Activated CD4-positive, alpha-beta T cell treated with anti-CD3 and anti-CD28 coated beads, Interleukin-10, Interleukin-2, amounts not matched to agents 100 ng/mL and 50 ng/mL, durations not matched to agents 16 hours and 8 hours (primary cell): Measurements from ENCODE around the gene SV2C.
"Not testable (repeated sequence)": the region's sequence is repeated elsewhere in the genome, so short reads cannot be mapped to it uniquely, and the experiment has no call there.

Source experiments
- DNase-seq: peaks from one replicate; pipeline ENCODE4 v3.0.0-alpha.2; 2020

SV2C gene

DNA sequence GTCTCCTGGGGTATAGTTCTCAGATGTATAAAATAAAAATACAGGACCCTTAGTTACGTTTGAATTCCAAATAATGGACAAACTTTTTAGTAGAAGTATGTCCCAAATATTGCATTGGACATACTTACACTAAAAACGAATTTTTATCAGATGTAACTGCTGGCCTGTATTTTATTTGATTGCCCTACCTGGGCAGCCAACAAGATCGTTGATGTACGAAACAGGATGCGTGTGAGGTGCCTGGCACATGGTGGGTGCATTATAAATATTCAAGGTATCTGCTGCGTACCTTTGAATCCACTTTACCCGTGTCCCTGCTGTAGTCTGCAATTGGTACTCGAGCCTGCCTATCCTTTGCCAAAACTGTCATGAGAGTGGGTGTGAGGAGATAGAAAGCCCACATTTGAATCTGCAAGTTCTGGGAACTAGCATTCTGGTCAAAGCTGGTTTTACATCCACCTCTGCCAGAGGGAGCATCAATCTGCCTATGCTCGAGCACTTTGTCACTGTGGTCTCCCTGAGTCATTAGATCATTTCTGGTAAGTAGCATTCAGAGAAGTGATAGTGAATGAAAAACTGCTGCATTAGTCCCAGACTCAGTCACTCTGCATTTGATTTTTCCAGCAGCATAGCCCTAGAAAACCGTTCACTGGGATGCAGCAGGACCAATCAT lies 186.2 kb downstream of the SV2C start:
- DNase-seq = peak; percentile 91

DNA sequence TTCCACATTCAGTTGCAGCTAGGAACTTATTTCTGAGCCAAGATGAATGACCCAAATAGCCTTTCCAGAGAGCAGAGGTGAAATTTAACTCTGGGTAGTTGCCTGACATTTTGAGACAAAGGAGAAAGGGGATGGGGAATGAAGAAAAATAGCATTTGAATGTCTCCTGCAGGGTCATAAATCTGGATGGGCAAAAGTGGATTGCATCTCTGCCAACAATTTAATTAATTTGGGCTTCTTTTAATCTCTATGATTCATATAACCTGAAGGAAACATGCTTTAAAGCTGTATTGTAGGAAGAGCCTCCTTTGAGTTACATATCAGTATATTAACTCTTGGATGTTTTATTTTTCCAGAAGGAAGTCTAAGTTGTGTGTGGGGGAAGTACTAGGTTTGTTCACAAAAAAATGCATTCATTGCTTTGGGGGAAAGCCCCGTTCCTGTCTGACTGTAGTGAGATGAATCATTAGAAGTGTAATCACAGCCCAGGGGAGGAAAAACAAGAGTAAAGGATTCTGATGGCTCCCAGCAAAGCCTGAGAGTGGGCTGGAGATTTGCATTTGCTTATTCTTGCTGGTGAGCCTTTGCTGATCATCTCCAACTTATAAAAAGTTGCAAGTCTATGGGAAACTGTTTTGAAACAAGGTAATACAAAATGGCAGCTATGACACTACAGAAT lies 186.9 kb downstream of the SV2C start:
- DNase-seq = peak; percentile 85

DNA sequence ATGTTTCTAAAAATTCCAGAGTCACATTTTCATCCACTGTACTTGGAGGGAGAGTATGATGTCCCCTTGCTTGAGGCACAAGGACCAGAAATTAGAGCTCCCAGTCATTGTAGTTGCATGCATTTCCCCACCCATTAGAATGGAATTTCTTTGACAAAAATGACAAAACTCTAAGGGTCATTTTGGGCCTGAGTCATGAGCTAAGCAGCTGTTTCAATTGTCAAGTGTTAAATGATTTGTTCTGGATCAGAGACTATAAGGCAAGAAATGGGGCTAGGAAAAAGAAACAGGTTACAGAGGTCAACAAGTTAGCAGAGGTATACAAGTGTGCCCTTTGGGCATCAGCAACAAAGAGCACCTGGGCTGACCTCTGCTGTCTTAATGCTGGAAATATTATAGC lies 188.7 kb downstream of the SV2C start:
- DNase-seq = no peak

DNA sequence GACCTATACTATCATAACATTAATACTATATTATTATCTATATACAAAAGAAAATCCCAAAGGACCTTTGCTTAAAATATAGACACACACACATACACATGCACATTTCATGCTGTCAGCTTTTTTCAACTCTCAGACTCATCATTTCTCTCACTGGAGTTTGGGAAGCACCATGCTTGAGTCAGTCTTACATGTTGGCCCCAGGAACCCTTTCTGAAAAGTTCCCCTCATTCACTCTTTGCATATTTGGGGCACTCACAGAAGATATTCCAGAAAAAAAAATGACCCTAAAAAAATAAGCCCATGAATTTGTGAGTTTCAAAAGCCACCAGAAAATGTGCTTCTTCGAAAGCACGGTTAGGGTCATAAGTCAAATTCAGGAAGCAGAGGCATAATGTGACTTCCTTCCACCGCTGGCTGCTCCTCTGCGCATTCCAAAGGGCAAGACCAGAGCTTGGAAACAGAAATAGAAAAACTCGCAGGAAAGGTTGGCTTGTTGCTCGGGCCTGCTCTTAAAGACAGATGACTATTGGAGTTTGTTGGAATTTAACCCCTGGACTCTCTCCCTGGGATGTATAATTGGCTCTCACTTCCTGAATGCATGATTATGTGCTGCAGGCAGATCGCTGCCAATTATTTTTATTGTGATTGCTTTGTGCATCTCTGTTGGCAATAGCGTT lies 190.2 kb downstream of the SV2C start:
- DNase-seq = no peak

DNA sequence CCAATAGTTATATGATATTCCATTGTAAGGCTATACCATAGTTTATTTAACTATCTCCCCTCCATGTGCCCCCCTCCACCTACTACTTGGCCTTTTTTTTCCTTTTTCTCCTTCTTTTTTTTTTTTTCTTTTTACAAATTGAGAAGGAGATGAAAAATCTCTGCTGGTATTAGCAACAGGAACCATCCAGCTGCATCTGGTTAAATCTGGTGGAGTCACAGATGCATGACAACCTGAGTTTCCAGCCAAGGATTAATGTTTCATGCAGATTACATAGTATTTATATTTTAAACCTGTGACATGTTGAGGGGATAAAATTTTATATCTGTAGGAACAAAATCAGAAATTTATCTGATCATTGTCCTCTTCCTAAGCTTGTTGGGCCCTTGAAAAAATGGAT lies 191.4 kb downstream of the SV2C start:
- DNase-seq = no peak

DNA sequence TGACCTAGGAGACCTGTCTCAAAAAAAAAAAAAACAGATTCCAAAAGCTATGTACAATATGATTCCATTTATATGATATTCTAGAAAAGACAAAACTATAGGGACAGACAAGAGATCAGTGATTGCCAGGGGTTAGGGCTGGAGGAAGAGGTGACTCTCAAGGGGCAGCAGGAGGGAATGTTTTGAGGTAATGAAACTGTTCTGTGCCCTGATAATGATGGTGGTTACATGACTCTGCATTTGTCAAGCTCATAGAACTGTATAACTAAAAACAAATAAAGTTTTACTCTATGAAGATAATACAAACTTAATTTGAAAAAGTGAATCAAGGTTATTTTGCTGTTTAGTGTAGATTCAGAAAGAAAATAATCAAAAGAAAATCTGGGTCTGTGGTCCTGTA lies 194.6 kb downstream of the SV2C start:
- DNase-seq = no peak

DNA sequence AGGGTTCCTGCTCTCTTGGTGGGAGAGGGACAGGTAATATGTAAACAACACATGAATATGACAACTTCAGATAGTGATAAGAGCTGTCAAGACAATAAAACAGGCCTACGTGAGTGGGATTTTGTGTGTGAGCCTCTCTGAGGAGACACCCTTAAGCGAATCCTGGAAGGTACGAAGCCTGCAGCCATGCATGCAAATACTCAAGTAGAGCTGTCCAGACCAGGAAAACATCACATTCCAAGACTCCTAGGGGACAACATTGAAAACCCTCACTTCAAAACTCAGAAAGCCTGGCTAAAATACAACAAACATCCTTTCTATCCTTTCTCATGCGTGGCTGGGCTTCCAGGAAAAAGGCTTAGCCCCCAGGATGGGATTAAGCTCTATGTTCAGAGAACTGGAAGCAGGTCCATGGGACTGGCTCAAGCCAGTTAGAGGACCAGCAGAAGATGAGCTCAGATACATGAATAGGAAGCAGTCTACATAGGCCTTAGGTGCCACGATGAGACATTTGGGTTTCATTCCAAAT lies 195.1 kb downstream of the SV2C start:
- no peak for DNase-seq

DNA sequence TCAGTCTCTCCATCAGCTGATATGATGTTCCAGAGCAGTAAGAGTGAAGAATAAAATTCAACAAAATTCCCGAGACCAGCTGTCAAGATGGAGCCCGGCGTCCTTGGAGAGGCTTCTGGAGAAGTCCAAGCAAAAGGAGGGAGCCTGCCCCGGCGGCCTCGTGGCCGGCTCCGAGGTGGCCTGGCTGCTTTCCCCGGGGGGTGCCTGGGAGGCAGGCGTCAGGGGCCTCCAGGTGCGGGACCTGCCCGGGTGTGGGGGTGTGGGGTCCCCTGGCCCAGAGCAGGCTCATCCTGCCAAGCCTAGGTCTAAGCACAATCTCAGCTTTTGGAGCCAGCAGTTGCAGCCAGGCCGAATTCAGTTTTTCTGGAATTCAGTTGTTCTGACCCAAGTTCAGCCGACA lies 197.3 kb downstream of the SV2C start:
- DNase-seq = no peak

DNA sequence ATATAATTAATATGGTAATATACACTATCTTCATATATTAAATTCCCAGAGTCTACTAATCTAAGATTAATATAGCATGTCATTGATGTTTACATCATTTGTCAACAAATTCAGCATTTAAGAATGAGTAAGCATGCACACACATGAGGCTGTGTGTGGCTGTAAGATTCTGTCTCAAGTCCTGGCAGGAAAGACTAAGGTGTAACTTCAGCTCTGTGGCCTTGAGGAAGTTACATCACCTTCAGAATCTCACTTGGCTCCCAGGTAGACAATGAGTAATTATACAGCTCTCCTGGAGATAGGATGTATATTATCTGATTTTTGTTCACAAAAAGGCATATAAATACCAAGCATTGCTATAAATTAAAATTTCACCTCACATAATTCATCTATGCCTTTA lies 200.5 kb downstream of the SV2C start:
- peak; percentile 8 for DNase-seq

DNA sequence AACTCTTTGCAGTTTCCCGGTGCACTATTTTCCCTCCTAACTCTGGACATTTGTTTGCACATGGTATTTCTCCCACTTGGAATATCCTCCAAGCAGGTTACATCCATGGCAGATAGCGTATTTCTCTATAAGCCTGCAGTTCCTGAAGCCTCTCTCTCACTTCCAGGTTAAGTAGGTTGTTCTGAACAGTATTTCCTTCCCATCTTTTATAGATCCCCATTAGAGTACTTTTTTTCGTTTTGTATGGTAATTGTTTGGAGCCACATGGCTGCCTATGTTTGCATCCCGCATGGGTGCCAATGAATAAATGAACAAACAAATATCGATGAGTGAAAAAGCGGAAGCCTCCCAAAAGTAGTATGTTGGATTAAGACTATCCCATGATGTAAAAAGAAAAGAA lies 206.5 kb downstream of the SV2C start:
- no peak for DNase-seq

DNA sequence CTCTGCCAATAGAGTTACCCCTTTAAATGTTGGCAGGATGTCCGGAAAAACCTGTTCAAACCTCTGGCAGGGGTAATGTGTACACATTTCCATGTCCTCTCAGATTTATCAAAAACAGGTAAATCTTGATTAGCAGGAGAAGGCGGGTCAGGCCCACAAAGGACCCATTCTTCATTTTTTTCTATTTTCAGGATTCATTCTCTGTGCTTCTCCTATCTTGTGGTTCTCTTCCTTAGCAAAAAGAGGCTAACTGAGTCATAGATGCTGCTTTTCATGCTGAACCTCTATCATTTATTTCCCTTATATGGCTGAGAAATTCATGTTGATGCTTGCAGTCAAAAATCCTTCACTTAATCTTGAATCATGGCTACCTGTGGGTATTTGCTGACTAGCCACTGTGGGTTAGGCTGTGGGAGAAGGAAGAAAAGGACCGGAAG lies 207.2 kb downstream of the SV2C start:
- no peak for DNase-seq

DNA sequence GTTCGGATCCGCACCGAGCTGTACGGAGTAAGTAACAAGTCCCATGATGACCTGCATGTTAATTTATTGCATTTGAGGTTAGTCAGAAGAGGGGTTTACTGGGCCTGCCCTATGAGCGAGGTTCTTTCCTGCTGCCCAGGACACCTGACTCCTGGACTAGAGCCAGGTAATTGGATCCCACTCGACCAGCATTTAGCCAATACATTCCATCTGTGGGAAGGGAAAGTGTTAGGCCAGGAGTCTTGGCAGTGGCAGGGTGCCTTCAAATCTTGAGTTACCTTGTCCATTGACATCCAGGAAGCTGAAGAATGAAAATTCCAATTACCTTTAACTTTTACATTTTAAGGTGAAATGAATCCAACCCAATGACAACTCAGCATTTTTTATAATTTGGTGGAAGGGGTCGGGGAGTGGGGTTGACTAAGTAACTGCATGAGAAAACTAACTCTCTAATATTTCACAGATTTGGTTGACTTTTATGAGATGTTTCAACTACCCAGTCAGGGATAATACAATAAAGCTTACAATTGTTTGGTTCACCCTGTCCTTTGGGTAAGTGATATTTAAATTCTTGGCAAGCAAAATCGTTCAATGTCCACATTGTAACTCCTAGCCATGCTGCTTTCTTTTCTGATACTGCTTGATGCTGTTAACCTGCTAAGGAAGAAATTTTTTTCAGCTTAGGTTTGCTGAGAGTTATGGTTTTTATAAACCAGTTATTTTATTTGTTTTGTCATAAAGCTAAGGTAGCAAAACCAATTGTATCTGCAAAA lies 208.3 kb downstream of the SV2C start:
- DNase-seq = no peak

DNA sequence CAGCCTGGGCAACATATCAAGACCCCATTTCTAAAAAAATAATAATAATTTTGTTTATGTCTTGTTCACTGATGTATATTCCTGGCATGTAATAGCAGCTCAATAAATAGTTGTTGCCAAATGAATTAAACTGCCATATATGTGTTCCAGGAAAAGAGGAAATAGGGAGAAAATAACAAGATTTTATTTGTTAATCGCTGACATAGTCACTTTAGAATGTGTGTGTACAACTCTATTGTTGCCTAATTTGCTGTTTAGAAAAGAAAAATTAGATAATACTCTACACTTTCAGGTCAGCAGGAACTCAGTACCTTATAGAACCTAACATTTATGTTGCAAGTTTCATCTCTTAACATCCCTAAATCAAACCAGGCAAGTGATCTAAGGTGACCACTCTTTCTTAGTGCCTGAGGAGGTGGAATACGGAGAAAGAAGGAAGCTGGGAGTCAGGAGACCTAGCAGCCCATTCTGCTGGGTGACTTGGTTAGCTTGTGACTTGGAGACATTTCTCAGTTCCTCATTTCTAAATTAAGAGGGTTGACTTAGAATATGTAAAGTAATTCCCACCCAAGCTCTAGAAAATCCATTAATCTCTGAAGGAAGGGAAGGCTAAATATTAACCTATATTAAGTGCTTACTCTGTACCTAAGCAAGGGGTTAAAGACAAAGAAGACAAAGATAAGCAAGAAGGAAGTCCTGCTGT lies 209.6 kb downstream of the SV2C start:
- DNase-seq = no peak

DNA sequence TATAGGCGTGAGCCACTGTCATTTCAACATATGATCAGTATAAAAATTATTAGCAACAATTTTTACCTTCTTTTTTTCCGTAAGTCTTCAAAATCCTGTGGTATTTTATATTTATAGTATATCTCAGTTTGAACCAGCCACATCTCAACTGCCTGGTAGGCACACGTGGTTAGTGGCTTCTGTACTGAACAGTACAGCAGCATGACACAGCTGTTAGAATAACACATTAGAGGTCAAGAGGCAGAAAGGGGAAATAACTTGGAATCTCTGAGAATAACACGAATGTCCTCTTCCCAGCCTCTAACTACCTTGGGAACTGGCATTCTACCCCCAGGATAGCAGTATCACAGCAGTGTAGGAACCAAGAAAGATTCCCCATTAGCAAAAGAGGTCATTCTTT lies 211.4 kb downstream of the SV2C start:
- DNase-seq = no peak

DNA sequence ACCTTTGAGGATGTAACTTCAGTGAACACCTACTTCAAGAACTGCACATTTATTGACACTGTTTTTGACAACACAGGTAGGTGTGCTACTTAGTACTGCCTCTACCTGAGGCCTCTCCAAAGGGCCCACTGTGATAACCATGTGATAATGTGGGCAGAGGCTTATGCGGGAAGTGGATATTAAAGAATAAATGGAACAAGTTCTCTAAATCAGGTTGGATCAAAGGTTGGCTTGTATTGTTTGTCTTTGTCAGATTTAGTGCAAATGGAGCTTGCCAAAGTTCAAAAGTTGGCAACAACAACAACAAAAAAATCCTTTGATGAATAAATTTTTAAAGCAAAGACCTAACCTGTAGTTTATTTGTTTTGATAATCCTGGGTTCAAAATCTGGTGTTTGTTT lies 215.7 kb downstream of the SV2C start:
- no peak for DNase-seq

DNA sequence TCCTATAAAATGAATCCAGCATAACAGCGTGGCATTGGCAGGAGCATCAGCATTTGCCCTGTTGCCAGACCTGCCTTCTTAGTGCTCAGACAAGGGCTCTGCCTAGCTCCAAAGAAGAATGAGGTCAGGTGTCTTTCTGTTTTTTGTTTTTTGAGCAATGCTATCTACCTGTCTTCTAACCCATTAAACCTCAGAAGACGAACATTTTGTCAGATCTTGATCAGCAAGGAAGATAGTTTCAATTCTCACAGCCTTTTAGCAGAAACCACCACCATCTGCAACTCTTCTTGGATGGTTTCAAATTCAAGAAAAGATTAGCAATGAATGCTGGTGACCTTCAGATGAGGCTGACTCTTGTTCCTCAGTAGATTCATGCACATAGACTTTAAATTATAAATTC lies 216.4 kb downstream of the SV2C start:
- peak; percentile 2 for DNase-seq

DNA sequence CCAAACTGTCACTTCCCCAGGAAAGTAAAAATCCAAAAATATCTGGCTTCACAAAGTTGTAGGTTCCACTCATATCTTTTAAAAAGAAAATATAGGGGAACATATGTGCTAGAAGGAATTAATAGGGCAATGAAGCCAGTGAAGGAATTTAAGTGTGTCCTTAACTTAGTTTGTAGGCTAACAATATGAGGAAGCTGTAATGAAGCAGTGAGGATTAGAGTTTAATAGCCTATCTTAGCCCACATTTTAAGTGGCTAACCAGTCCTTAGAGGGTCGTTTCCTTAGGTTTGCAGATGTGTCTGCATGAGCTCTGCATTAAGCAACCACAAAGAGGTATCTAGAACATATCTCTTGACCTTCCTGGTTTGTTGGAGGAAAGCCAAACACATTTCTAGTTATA lies 218.7 kb downstream of the SV2C start:
- DNase-seq = not testable (repeated sequence)

DNA sequence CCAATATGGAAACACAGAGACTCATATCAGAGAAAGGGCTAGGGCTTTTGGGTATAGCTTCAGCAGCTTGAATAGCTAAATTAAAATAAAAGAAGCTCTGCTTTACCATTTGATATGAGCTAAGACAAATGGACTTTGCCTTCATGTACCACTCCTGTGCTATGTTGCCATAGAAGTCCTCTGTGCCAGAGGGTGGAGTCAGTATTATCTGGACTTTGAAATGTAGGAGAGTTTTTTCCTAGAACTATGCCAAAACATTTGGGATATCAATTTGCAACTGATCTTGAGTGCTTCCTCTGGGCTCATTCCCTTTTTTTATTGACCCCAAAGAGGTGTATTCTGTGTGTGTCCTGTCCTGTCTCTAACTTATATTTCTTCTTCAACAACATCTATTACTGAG lies 219.5 kb downstream of the SV2C start:
- DNase-seq = not testable (repeated sequence)

DNA sequence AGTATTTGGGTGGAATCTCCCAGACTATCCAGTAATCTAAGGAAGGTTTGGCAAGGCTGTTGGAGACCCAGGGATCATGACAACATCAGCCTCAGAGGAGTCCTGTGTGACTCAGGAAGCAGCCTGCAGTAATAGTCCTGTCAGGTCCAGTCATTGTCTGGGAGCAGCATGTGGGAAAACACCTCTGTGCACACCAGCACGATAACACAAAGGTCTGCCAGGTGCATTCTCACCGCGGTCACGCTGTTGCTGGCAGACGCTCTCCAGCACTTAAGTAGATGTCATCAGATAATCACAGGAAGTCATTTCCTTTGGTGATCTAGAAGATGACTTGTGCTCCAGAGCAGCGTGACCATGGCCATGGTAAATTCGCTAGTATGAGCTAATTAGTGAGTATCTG lies 220.7 kb downstream of the SV2C start:
- peak; percentile 40 for DNase-seq

DNA sequence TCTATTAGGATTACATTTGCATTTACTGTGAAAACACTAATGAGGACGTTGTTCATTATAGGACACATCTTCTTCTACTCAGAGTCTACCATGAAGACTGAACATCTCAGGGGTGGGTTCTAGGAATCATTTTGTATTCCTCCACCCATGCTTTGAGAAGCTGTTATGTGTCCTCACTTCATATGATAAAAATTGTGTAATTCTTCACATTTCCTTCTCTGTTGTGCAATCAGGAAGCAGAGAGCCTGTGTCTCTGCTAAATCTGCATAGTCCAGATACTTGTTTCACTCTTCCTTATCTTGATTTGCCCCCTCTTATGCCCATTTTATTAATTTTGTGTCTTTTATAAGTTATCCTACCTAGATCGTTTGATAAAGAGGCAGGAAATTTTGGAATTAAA lies 222.1 kb downstream of the SV2C start:
- no peak for DNase-seq

DNA sequence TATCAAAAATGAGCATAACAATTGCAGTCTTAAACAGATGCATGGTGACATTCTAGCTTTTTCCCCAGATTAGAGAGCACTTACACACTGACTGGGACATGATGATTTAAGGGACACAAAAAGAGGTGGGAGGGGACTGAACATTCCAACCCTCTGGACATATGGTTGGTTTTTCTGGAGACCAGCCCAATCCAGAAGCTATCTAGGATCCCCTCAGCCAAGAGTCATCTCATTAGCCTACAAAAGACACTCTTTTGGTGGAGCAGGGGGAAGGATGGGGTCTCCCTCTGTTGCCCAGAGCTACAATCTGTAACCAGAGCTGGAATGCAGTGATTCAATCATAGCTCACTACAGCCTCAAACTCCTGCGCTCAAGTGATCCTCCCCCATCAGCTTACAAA lies 222.6 kb downstream of the SV2C start:
- DNase-seq = no peak

DNA sequence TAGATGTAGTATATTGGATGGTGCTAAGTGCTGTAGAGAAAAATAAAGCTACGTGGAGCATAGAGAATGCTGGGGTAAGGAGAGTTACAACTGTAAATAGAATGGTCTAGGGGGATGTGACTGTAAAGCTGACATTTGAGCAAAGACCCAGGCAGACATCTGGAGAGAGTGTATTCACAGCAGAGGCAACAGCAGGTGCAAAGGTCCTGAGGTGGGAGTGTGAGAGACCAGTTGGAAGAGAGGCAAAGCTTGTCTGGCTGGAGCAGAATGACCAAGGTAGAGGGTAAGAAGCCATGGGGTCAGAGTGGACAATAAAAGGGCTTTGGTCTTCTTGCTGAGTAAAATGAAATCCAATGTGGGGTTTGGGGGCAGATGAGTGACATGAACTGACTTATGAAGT lies 227.0 kb downstream of the SV2C start:
- DNase-seq = no peak

DNA sequence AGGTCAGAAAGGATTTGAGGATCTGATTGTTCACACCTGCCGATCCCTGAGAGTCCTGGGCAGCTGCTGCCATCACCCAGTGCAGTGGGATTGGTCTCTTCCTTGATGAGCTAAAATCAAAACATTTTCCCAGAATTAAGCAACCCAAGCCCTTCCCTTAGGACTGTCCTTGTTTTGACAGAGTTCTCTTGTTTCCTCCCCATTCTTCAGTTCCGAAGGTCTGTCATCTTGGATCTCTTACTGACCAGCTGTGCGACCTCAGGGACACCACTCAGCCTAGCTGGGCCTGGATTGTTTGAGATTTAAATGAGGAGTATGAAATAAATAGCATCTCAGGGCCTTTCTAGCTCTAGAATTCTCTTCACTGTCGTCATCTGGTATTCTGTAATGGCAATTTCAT lies 229.6 kb downstream of the SV2C start:
- DNase-seq = no peak
